GM18508 (cell line): ENCODE results near the gene STAM.

Source experiments
- ATAC-seq: cut with Tn5 transposase; IDR thresholded peaks from one replicate; pipeline ENCODE4 v1.9.1; 2021; ENCODE audit warnings: moderate number of reproducible peaks; ENCODE audit not compliant: insufficient read depth, unreplicated experiment

The STAM gene

DNA sequence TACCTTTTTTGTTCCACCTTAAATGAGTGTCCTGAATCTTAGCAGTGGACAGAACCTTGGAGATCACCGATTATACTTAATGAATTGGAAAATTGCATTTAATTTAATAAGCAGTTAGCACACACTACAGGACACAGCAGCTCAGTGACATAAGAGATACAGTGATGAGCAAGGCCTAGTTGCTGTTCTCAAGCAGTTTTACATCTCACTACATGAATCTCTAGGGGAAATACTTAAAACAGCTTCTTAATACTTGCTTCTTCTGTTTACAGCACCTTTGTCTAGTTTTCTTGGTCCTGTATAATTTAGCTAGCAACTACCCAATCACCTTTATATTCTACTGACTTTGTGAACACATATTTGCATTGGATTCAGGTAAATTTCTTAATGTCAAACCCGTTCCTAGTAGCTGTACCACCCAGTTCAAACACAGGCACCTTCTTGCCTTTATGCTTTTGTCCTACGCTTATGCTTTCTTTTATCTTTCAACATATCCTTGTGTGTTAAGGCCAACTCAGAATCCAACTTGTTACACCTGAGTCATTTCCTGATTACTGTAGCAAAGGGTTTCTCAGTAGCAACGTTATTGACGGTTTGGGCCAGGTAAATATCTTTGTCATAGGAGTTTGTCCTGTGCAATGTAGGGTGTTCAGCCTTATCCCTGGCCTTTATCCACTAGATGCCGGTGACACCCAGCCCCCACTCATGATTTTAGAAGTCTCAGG lies 1.8 kb downstream of the STAM start:
- no peak for ATAC-seq

DNA sequence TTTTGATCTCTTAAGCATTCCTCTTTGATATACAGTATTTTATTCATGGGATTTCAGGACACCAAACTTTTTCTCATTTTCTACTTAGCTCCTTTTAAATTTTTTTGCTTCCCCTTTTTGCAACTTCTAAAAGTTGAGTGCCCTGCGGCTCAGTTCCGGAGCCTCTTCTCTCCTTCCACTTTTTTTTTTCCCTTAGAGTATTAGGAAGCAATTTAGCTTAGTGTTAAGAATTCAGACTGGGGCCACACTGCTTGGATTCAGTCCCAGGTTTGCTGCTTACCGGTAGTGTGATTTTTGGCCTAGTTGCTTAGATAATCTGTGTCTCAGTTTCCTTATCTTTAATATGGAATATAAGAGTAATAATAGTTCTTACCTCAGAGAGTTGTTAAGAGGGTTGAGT lies 3.4 kb downstream of the STAM start:
- no peak for ATAC-seq

GRCh38 chr10:17648243-17649035 lies 4.5 kb downstream of the STAM start:
- ATAC-seq = no peak

GRCh38 chr10:17649052-17649451 lies 5.1 kb downstream of the STAM start:
- ATAC-seq = no peak

DNA sequence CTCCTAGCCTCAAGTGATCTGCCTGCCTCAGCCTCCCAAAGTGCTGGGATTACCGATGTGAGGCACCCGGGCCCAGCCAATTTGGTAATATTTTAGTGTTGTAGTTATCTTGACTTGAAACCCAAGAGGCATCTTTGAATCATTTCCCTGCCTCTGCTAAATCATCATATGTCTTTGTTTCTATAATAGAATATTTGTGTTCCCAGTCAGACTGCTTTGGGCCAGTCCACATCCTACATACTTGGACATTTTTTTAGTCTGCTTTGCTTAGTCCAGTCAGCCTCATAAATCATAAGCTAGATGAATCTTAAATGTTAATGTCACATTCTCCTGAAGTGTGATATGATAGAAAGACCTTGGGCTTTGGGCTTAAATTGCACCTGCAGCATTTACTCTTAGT lies 5.9 kb downstream of the STAM start:
- ATAC-seq = no peak

DNA sequence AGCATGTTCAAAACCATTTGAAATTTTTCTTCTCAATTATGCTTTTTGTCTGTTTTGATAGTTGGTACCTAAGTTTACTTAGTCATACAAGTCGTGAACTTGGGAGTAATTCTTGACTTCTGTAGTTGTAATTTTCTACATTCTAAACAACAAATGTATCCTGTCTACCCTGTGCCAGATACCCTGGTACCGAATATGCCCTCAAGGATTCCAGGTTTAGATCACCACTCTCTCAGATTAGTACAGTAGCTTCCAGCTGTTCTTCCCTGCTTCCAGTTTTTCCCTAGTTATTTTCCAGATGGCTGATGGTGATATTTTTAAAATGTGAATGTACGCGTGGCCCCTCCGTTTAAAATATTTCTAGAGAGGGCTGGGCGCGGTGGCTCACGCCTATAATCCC lies 6.5 kb downstream of the STAM start:
- ATAC-seq = no peak

DNA sequence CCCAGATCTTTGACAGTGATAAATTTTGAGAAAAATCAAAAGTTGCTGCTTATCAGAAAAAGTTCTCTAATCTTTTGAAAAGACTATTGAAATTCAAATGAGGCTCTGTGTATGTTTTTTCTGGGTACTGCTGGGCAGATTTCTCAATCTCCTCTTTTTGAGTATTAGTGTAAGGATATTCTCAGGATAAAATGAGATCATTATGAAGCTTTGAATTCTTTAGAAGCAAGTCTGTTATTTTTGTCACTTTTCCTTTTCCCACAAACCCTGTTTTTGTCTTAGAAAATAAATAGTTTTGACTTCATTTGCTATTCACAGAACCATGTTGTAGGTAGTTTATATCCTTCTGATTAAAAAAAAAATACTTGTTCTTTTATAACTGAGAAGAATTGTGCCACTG lies 7.9 kb downstream of the STAM start:
- ATAC-seq = no peak

DNA sequence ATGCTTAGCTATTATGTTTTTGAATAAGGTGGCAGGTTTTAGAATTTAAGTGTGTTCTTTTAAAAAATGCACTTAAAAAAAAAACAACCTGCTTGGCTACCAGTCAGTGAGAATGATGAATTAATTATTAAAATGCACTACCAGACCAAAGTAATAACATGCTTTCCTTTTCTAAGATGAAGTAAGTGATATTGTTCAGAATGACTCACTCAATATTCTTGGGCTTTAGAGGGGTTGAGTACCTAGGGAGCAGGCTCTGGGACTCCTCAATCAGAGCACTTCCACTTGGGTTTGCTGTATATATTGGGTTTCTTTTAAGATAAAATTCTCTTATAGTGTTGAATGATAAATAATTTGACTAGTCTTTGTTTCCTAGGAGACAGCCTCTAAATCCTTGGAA lies 8.6 kb downstream of the STAM start:
- ATAC-seq = peak; percentile 46

- no peak for ATAC-seq
Measured at GRCh38 chr10:17655009-17655408, 11.1 kb downstream of the STAM start.

DNA sequence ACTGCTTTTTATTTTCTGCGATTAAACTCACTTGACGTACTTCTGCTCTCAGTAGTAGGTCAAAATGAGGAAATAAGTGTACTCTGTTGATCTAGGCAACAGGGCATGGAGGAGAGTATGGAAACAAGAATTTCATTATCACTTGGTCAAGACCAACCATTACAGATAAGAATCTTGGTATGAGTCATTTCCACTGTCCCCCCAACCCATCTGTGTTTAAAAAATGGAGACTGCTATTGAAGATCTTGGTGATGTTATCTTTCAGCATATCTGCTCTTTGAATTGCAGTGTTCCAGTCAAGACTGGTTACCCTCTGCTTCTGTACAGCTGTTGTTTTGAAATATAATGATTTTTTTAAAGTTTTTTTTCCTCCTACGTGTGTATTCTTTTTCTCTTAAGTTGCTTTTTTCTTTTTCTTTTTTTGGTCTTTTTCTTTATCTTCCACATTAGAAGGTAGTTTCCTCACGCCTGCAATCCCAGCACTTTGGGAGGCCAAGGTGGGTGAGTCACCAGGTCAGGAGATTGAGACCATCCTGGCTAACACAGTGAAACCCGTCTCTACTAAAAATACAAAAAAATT lies 11.7 kb downstream of the STAM start:
- ATAC-seq = peak; percentile 90

- ATAC-seq = no peak
Measured at GRCh38 chr10:17657103-17657500, 13.2 kb downstream of the STAM start.

- no peak for ATAC-seq
Measured at GRCh38 chr10:17659365-17659764, 15.4 kb downstream of the STAM start.

- no peak for ATAC-seq
Measured at GRCh38 chr10:17660921-17661320, 17.0 kb downstream of the STAM start.

DNA sequence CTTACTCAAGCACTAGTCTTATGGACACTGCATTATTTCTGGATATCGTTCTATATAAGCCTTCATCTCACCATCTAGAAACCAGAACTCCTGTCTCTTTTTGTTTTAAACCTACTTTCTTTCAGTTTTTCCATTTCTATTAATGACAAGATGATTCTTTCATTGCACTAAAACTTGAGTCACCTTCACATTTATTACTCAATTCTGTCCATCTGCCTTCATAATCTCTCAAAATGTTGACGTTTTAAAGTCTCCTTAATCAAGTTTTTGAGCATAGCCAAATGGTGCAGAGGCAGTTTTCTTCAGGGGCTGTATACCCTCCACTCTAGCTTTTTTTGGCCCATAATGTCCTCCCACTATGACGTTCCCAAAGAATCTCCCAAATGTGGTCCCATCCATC lies 17.6 kb downstream of the STAM start:
- no peak for ATAC-seq

GRCh38 chr10:17662193-17663138 lies 18.5 kb downstream of the STAM start:
- no peak for ATAC-seq

DNA sequence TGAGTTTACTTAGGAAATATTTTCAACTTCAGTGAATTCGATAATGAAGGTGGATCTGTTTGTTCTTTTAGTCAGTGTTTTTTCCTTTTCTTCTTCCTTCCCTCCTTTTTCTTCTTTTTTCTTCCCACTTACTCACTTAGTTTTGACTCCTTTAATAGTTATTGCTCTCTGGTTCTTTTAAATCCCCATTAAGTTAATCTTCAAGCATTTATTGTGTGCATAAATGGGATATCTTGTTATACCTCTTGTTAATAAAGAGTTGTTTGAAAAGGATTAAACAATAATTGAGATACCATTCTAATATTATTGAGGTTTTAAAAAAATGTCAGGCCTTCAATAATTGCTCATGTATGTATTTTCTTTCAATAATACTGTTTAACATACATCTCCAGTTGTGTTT lies 19.5 kb downstream of the STAM start:
- no peak for ATAC-seq

DNA sequence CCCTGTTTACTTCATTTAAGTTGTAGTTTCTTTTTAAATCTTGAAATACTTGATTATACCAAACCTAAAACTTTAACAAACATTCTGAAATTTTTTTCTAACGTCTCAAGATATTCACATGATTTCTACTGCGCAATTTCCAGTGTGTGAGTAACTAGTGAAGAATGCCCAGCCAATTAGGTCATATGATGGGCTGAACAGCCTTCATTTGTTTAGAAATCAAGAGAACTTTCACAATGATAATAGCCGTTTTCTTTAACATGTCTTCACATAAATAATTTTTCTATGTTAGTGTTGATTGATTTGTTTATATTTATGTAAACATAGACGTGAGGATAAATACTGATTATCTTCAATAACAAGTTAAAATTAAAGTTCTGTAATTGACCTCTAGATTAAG lies 21.8 kb downstream of the STAM start:
- no peak for ATAC-seq

DNA sequence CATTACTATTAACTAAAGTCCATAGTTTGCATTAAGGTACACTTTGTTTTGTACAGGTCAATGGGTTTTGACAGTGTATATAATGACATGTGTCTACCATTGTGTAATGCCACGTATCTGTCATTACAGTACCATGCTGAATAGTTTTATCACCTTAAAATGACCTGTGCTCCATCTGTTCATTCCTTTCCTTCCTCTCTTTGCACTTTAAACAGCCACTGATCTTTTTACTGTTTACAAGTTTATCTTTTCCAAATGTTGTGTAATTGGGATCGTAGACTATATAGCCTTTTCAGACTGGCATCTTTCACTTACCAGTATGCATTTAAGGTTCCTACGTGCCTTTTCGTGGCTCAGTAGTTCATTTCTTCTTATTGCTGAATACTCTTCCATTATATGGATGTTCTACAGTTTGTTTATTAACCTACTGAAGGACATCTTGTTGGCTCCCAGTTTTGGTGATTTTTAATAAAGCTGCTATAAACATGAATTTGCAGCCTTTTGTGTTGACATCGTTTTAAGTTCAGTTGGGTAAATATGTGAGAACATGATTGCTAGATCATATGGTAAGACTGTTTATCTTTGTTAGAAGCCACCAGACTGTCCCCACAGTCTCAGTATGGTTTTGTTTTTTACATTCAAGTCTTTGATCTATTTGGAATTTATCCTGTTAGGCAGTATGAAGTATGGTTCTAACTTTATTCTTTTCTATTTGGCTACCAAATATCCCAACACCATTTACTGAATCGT lies 24.7 kb downstream of the STAM start:
- peak; percentile 9 for ATAC-seq

DNA sequence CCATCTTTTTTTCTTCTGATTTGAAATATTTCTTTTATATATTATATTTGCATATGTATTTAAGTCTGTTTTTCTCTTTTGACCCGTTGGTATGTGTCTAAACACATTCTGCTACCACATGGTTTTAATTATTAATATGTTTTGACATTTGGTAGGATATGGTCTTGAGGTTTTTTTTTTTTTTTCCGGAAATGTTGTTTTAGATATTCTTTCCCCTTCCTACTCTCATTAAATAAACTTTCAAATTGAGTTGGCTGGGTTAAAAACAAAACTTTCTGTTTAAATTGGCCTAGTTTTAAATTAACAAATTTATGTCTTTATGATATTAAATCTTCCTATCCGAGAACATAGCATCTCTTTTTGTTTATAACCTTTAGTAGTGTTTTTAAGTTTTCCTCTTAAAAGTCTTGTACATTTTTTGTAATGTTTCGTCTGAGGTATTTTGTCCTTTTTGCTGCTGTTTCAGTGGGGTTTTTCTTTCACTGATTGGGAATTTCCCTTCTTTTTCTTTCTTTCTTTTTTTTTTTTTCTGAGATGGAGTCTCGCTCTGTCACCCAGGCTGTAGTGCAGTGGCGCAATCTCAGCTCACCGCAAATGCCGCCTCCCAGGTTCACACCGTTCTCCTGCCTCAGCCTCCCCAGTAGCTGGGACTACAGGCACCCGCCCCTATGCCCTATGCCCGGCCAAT lies 25.4 kb downstream of the STAM start:
- ATAC-seq = peak; percentile 44
